Testis (tissue), 2 donors: ENCODE data around the gene APOE.

Experiments used
- POLR2A ChIP-seq: fragments of 450-650 bp; IDR thresholded peaks from one replicate; pipeline ENCODE4 v1.6.1; 2017; ENCODE audit warnings: antibody characterized with exemption, mild to moderate bottlenecking, moderate library complexity
- TF ChIP-seq, protein P1 (sequence below), 3 experiments: fragments of 450-650 bp in 2 of 3; fragments of 200-600 bp in 1 of 3; sonication (generic) in 1 of 3; IDR thresholded peaks; one replicate each; pipeline ENCODE4 v1.5.1; 2016 to 2019; ENCODE audit warnings: antibody characterized with exemption in 3 of 3, mild to moderate bottlenecking in 2 of 3, moderate library complexity in 1 of 3

DNA sequence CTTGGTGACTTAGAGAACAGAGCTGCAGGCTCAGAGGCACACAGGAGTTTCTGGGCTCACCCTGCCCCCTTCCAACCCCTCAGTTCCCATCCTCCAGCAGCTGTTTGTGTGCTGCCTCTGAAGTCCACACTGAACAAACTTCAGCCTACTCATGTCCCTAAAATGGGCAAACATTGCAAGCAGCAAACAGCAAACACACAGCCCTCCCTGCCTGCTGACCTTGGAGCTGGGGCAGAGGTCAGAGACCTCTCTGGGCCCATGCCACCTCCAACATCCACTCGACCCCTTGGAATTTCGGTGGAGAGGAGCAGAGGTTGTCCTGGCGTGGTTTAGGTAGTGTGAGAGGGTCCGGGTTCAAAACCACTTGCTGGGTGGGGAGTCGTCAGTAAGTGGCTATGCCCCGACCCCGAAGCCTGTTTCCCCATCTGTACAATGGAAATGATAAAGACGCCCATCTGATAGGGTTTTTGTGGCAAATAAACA is 18.7 kb downstream of the APOE start:
- TF ChIP-seq, protein P1, sequence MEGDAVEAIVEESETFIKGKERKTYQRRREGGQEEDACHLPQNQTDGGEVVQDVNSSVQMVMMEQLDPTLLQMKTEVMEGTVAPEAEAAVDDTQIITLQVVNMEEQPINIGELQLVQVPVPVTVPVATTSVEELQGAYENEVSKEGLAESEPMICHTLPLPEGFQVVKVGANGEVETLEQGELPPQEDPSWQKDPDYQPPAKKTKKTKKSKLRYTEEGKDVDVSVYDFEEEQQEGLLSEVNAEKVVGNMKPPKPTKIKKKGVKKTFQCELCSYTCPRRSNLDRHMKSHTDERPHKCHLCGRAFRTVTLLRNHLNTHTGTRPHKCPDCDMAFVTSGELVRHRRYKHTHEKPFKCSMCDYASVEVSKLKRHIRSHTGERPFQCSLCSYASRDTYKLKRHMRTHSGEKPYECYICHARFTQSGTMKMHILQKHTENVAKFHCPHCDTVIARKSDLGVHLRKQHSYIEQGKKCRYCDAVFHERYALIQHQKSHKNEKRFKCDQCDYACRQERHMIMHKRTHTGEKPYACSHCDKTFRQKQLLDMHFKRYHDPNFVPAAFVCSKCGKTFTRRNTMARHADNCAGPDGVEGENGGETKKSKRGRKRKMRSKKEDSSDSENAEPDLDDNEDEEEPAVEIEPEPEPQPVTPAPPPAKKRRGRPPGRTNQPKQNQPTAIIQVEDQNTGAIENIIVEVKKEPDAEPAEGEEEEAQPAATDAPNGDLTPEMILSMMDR (IDR thresholded peaks at IDR 0.05) = no peak
- TF ChIP-seq POLR2A = no peak
